ENCODE data around the gene ARHGAP19.
"Not testable (repeated sequence)": the region's sequence is repeated elsewhere in the genome, so short reads cannot be mapped to it uniquely, and the experiment has no call there.

The ARHGAP19 gene

GRCh38 chr10:97280783-97281182, 11.7 kb downstream of the ARHGAP19 start:
- DNase-seq (ENCODE audit: low read depth in 3 of 3): peak in 1 of 3 donors; percentile 1

GRCh38 chr10:97279121-97279815, 13.2 kb downstream of the ARHGAP19 start:
- no peak for DNase-seq (ENCODE audit: low read depth in 3 of 3)

GRCh38 chr10:97278491-97278989, 13.9 kb downstream of the ARHGAP19 start:
- no peak for DNase-seq (ENCODE audit: low read depth in 3 of 3)

- no peak for DNase-seq (ENCODE audit: low read depth in 3 of 3)
These were observed 14.9 kb downstream of the ARHGAP19 start for GRCh38 chr10:97277551-97277950.

GRCh38 chr10:97274828-97275227, 17.6 kb downstream of the ARHGAP19 start:
- DNase-seq (ENCODE audit: low read depth in 3 of 3): no peak

GRCh38 chr10:97273700-97274099, 18.7 kb downstream of the ARHGAP19 start:
- DNase-seq (ENCODE audit: low read depth in 3 of 3): no peak

- DNase-seq (ENCODE audit: low read depth in 3 of 3): no peak
These were observed 21.8 kb downstream of the ARHGAP19 start for GRCh38 chr10:97270523-97271154.

- no peak for DNase-seq (ENCODE audit: low read depth in 3 of 3)
These were observed 24.8 kb downstream of the ARHGAP19 start for GRCh38 chr10:97267671-97268070.

- not testable (repeated sequence) for DNase-seq (ENCODE audit: low read depth in 3 of 3)
These were observed 27.3 kb downstream of the ARHGAP19 start for GRCh38 chr10:97265095-97265494.

GRCh38 chr10:97263971-97264370, 28.5 kb downstream of the ARHGAP19 start:
- DNase-seq (ENCODE audit: low read depth in 3 of 3): no peak

- no peak for DNase-seq (ENCODE audit: low read depth in 3 of 3)
These were observed 30.8 kb downstream of the ARHGAP19 start for GRCh38 chr10:97261656-97262055.

- DNase-seq (ENCODE audit: low read depth in 3 of 3): no peak
These were observed 31.3 kb downstream of the ARHGAP19 start for GRCh38 chr10:97261183-97261582.

GRCh38 chr10:97259119-97259518, 33.3 kb downstream of the ARHGAP19 start:
- DNase-seq (ENCODE audit: low read depth in 3 of 3): no peak

- no peak for DNase-seq (ENCODE audit: low read depth in 3 of 3)
These were observed 36.1 kb downstream of the ARHGAP19 start for GRCh38 chr10:97256356-97256755.

GRCh38 chr10:97255512-97256293, 36.7 kb downstream of the ARHGAP19 start:
- no peak for DNase-seq (ENCODE audit: low read depth in 3 of 3)

GRCh38 chr10:97254694-97255093, 37.7 kb downstream of the ARHGAP19 start:
- DNase-seq (ENCODE audit: low read depth in 3 of 3): no peak

GRCh38 chr10:97250952-97251351, 41.5 kb downstream of the ARHGAP19 start:
- DNase-seq (ENCODE audit: low read depth in 3 of 3): no peak

- no peak for DNase-seq (ENCODE audit: low read depth in 3 of 3)
These were observed 48.6 kb downstream of the ARHGAP19 start for GRCh38 chr10:97243836-97244235.

- DNase-seq (ENCODE audit: low read depth in 3 of 3): no peak
These were observed 53.6 kb downstream of the ARHGAP19 start for GRCh38 chr10:97238855-97239254.

GRCh38 chr10:97235353-97235752, 57.1 kb downstream of the ARHGAP19 start:
- no peak for DNase-seq (ENCODE audit: low read depth in 3 of 3)

- no peak for DNase-seq (ENCODE audit: low read depth in 3 of 3)
These were observed 58.0 kb downstream of the ARHGAP19 start for GRCh38 chr10:97234400-97234799.

- DNase-seq (ENCODE audit: low read depth in 3 of 3): no peak
These were observed 62.3 kb downstream of the ARHGAP19 start for GRCh38 chr10:97230146-97230545.

All from stimulated activated CD4-positive, alpha-beta T cell treated with anti-CD3 and anti-CD28 coated beads, TNF-alpha, amount 100 ng/mL, for 48 hours (primary cell).